ENCODE data around the gene WDR27. TPM values are rescaled to one million over a fixed set of nuclear protein-coding genes. Genes with fewer than 3 reads are reported as not detected.
"Not testable (repeated sequence)": the region's sequence is repeated elsewhere in the genome, so short reads cannot be mapped to it uniquely, and the experiment has no call there.

Gene WDR27
- total RNA-seq, 1 donor from 2014 or later: 17.7 TPM

- intact Hi-C loops (cut with micrococcal nuclease): no loop called here
These were observed 249.5 kb downstream of the WDR27 start for GRCh38 chr6:169452117-169452868.

DNA sequence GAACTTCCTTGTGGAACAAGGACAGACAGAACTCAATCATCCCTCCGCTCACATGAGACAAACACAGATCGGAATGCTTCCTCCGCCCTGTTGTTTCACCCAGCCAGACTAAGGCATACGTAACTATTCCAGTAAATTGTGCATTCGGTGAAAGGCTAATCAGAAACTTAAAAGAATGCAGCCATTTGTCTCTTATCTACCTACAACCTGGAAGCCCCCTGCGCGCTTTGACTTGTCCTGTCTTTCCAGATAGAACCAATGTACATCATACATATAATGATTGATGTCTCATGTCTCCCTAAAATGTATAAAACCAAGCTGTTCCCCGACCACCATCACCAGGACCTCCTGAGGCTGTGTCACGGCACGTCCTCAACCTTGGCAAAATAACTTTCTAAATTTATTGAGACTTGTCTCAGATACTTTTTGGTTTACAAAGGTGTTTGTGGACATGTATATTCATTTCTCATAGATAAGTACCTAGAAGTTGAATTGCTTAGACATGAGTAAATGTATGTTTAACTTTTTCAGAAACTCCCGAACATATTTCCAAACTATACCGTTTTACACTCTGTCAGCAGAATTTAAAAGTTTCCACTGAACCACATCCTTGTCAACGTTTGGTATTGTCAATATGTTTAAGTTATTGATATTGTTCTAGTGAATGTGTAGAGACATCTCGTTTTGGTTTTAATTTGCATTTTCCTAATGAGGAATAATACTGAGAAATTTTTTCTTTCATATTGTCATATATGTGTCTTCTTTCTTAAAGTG is 250.6 kb downstream of the WDR27 start:
- intact Hi-C loops (cut with micrococcal nuclease): no loop called here

- intact Hi-C loops (cut with micrococcal nuclease): loop anchor here (1.0 kb wide), 1 partner anchor 30 kb away; no protein-coding TSS in a partner anchor
These were observed 251.7 kb downstream of the WDR27 start for GRCh38 chr6:169450097-169450496.

- intact Hi-C loops (cut with micrococcal nuclease): no loop called here
These were observed 252.6 kb downstream of the WDR27 start for GRCh38 chr6:169449221-169449620.

DNA sequence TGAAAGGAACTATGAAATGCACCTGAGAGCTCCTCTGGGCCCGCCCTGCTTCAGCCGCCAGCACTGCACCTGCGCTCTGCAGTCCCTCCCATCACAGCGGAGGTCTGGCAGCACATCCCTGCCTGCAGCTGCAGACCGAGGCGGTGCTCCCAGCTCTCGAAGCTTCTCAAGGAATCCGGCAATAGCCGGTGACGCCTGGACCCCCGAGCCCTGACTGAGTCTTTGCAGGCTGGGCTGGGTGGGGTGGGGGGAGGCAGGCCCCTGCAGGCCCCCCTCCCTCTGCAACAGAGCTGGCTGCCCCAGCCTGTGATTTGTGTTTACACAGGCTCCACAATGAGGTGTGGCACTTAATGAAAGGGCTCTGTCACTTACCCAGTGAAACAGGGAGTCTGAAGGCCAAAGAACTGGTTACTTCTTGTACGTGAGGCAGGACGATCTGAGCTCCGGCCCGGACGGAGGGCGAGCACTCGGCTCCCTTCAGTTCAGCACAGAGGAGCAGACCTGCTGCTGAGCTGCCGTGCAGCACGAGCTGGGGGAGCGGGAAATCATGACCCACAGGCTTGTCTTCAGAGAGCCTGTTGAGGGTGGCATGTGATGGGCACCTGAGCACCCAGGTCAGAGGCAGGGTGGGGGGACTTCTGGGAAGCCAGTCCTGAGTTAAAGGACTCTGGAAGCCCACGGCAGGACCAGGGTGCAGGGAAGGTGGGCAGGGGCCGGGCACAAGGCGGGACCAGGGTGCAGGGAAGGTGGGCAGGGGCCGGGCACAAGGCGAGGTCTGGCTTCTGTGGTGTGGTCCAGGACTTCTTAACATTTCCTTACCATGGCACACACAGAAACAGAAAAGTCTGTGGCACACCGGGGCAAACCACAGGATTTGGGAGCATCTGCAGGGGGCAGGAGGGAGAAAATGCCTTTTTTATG is 255.9 kb downstream of the WDR27 start:
- intact Hi-C loops (cut with micrococcal nuclease): no loop called here

DNA sequence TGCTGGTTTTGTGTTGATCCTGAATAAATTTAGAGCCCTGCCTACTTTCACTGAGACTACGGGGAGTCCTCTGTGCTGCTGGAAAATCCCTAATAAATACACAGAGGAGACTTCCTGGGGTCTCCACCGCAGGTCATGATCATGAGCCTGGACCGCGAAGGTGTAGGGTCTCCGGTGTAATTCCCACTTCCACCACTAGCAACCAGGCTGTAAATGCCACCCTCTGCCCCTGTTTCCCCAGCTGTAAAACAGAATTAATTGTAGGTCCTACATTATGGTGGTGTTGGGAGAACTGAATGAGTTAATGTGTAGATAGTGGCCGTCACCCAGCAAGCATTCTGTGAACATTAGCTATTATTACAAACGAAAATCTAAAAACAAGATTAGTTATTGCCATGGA is 256.6 kb downstream of the WDR27 start:
- intact Hi-C loops (cut with micrococcal nuclease): no loop called here

DNA sequence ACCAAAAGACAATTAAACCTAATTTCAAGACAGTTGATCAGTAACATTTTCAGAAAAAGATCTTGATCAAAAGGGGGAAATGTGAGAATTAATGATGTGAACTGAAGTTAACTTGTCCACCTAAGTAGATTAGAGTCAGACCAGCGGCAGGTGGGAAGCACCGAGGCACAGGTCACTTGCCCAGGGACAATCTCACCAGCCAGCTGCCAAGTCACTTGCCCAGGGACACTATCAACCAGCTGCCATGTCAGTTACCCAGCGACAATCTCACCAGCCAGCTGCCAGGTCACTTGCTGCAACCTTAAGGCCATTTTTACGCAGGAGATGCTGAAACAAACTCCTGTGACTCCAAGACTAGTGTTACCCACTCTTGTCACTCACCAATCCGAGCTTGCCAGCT is 260.5 kb downstream of the WDR27 start:
- intact Hi-C loops (cut with micrococcal nuclease): no loop called here

DNA sequence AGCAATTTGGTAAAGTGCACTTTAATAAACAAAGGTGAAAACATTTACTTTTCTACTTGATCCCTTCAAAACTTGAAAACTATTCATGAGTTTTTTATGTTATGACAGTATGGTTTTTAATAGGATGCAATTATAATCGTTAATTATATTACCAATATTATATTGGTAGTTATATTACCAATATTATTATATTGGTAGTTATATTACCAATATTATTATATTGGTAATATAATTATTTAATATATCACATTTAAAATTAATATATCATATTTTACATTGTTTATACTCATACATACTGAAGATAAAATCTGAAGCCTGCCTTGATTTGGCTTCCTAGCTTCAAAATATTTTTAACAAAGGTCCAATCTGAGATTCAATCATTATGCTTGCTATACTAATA is 262.1 kb downstream of the WDR27 start:
- intact Hi-C loops (cut with micrococcal nuclease): no loop called here

DNA sequence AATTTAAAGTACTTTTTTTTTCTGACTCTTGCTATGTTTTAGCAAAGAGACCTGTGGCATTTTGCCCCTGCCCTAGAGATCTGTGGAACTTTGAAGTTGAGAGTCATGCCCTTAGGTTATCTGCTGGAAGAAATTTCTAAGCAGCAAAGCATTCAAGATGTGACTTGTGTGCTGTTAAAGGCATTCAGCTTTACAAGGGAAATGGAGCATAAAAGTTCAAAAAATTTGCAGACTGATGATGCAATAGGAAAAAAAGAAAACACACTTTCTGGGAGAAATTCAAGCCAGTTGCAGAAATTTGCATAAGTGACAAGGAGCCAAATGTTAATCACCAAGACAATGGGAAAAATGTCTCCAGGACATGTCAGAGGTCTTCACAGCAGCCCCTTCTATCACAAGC is 267.3 kb downstream of the WDR27 start:
- intact Hi-C loops (cut with micrococcal nuclease): not testable (repeated sequence)

DNA sequence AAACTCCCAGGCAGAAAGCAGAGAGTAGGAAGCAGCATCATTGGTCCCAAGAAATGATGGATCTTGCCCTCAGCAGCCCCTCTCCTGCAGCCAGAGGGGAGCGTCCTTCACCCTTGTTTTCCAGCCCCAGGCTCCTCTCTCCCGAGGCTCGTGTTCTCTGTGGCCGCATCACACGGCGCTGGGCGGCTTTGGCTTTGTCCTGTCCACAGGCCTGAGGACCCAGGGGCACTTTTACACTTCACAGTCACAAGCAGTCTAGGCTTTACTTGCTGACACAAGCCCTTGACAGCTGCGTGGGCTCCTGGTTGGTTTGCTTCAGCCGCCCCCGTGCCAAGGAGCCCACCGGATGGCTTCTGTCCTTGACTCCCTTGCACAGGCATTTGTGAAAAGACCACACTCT is 272.8 kb downstream of the WDR27 start:
- intact Hi-C loops (cut with micrococcal nuclease): no loop called here

DNA sequence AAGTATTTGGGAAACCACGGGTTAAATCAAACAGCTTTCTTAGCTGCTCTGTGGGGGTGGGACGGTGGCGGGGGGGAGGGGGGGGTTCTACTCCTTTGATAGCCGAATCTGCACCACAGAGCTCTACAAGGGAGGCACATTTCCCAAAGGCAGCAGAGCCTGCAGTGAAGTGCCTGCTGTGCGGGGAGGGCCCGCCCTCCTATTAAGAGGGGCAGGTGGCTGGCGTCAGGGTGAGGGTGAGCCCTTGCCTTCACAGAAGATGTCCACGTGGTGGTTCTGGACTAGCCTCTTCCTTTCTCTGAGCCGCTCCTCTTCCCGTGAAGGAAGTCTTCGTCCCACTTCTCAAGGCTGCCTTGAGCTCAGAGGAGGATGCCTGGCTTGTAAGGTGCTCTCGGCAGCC is 273.3 kb downstream of the WDR27 start:
- intact Hi-C loops (cut with micrococcal nuclease): no loop called here

DNA sequence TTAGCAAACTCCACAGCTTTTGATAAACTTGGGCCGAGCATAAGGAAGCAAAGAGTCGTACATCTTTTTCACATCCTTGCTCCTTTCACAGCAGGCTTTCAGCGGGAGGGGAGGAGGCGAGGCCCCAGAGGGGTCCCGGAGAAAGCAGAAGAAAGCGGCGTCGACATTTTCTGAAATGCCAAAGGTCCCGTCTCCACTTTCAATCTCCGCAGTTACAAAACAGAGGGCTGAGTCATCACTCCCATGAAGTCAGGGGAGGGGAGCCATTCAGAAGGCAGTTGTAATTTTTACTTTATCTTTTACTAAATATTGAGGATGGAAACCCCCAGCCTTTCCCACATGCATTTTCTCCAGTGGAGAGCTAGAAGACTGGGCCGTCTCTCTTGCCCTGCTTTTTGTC is 274.0 kb downstream of the WDR27 start:
- intact Hi-C loops (cut with micrococcal nuclease): no loop called here

DNA sequence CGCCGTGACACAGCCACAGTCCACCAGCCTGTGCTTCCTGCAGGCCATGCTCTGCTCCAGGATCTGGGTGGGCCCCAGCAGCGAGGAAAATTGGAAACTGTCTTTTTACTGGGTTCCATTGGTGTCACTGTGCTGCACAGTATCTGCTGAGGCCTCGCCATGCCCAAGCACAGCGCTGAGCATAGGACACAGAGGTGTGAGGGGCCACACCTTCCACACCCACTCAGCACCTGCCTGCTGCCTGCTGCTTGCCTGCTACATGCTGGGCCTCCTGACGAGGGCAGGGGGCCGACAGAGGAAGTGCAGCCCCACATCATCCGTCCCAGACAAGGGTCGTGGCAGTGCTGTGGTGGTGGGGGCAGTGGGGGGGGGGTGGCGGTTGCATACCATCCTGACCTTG is 275.2 kb downstream of the WDR27 start:
- intact Hi-C loops (cut with micrococcal nuclease): no loop called here

DNA sequence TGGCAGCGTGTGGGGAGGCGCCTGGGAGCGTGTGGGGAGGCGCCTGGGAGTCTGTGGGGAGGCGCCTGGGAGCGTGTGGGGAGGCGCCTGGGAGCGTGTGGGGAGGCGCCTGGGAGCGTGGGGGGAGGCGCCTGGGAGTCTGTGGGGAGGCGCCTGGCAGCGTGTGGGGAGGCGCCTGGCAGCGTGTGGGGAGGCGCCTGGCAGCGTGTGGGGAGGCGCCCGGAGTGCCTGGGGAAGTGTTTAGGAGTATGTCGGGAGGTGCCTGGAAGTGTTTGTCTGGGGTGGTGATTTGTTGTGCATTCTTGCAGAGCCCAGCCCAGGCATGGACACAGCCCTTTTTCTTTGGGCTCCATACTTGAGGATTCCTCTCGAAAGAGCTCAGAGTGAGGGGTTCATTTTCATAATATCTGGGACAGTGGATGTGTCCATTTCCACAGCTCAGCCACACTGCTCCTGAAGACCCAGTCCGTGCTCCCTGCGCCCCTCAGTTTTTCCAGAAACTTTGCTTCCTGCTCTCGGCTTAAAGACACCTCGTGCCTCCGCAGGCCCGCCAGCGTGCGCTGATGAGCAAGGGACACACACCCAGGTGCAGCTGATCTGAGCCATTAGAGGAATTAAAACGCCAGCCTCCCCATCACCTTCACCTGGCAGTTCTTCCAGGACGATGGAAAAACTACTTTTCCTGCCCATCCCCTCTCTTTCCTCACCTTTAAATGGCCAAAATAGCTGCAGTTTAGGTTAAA is 276.0 kb downstream of the WDR27 start:
- intact Hi-C loops (cut with micrococcal nuclease): no loop called here

GRCh38 chr6:169424821-169425240 is 277.0 kb downstream of the WDR27 start:
- intact Hi-C loops (cut with micrococcal nuclease): no loop called here

GRCh38 chr6:169424149-169424804 is 277.6 kb downstream of the WDR27 start:
- intact Hi-C loops (cut with micrococcal nuclease): no loop called here

DNA sequence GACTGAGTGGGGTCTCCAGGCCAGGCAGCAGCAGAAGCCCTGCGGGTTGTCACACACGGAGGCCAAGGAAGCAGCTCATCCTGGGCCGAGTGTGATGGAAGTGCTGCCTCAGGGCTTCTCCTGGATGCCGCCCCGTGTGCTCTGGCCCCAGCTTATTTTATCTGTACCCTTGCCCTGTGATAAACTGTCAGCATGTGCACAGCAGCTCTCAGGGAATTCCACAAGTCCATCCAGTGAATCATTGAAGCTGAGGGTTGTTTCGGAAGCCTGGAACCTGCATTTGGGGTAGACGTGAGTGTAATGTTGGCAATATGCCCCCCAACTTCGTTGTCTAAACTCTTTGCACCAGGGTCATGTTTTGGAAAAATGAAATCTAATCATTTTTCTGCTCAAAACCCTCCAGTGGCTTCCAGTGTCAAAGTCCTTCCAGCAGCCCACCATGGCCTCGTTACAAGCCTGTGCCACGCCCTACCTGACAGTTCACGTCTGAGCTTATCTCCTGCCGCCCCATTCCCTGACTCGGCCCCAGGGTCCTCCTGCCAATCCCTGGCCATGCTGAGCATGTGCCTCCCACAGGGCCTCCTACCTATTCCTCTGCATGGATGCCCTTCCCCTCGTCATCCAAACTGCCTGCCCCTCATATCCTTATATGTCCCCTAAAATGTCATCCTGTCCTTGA is 280.1 kb downstream of the WDR27 start:
- intact Hi-C loops (cut with micrococcal nuclease): no loop called here

DNA sequence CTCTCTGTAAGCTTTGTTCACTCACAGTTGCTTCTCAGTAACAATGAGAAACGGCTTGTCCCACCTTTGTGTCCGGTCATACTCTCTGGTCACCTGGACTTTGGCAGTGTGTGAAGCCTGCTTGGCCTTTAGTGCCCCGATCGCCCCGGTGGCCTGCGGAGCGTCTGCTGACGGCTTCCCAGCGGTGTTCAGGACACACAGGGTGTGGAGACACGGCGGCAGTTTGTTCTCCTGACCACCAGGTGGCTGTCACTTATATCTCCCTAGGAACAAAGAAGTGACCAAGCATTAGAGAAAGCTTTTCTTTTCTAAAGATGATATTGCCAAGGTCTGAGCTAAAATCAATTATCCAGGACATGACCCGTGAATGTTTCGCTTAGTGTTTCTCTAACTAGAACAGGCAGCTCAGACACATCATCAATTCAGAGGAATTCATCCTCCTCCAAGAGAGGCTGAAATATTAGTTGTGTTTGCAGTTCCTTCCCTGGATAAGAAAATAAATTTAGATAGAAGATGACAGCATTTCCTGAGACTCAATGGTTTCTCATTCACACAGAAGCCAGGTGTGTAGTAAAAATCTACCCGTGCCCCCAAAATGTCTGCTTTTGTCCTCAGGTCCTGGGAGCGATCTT is 280.8 kb downstream of the WDR27 start:
- intact Hi-C loops (cut with micrococcal nuclease): loop anchor here (1.0 kb wide), 1 partner anchor 29 kb away; no protein-coding TSS in a partner anchor

GRCh38 chr6:169417101-169417500 is 284.7 kb downstream of the WDR27 start:
- intact Hi-C loops (cut with micrococcal nuclease): no loop called here
